ENCODE results near the gene PDZRN3.

- TF ChIP-seq FOXK2 (IDR thresholded peaks at IDR 0.05) (no peak), ZNF384 (IDR thresholded peaks at IDR 0.05) (no peak), FOXA1 (IDR thresholded peaks at IDR 0.05) (no peak), L3MBTL2 (conservative IDR thresholded peaks at IDR 0.05) (no peak)
- TF ChIP-seq, protein P1, sequence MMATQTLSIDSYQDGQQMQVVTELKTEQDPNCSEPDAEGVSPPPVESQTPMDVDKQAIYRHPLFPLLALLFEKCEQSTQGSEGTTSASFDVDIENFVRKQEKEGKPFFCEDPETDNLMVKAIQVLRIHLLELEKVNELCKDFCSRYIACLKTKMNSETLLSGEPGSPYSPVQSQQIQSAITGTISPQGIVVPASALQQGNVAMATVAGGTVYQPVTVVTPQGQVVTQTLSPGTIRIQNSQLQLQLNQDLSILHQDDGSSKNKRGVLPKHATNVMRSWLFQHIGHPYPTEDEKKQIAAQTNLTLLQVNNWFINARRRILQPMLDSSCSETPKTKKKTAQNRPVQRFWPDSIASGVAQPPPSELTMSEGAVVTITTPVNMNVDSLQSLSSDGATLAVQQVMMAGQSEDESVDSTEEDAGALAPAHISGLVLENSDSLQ (IDR thresholded peaks at IDR 0.05) = no peak
Observed at GRCh38 chr3:73609655-73610054, 15.1 kb downstream of the PDZRN3 start.
